Epithelial cell of proximal tubule (primary cell): ENCODE measurements around the gene TMEM151B. TPM values are rescaled to one million over a fixed set of nuclear protein-coding genes. Genes with fewer than 3 reads are reported as not detected.

Experiments
- DNase-seq: peaks from one replicate; pipeline ENCODE4 v3.0.0-alpha.2; 2011; ENCODE audit warnings: low read depth
- H3K4me3 ChIP-seq: 2 replicates; pipeline ENCODE4 v1.5.1; 2011; ENCODE audit warnings: low read depth, mild to moderate bottlenecking, low read length
- CTCF ChIP-seq: conservative IDR thresholded peaks from 2 replicates; pipeline ENCODE4 v1.5.1; 2012; ENCODE audit warnings: low read depth, mild to moderate bottlenecking, low read length
- total RNA-seq: library from RNA; depleted of rRNA; stranded (reverse); fragments of >200 nt; gene quantifications from 2 replicates; pipeline ENCODE4 v1.2.3, GENCODE V29; 2015

TMEM151B gene
- total RNA-seq, 1 donor from 2014 or later: not detected

- no peak for TF ChIP-seq CTCF
Observed at GRCh38 chr6:44352259-44352658, 82.0 kb downstream of the TMEM151B start.

GRCh38 chr6:44353336-44353735, 83.1 kb downstream of the TMEM151B start:
- H3K4me3 ChIP-seq: no peak overlapping the region
- TF ChIP-seq CTCF: no peak
- DNase-seq: no peak

More at GRCh38 chr6:44352259-44352658, 82.0 kb downstream of the TMEM151B start:
- DNase-seq: no peak
- no peak overlapping the region for H3K4me3 ChIP-seq

- no peak for DNase-seq
- H3K4me3 ChIP-seq: no peak overlapping the region
- no peak for TF ChIP-seq CTCF
Observed at GRCh38 chr6:44355640-44356039, 85.4 kb downstream of the TMEM151B start.

GRCh38 chr6:44356487-44356886, 86.2 kb downstream of the TMEM151B start:
- H3K4me3 ChIP-seq: no peak overlapping the region
- DNase-seq: no peak
- no peak for TF ChIP-seq CTCF

Other genes starting within 250 kb of the TMEM151B start
- gene MRPL14, start 143.0 kb upstream of the TMEM151B start, total RNA-seq: 95.5 and 167 TPM in 2 replicates
- gene TMEM63B, start 142.9 kb upstream of the TMEM151B start, total RNA-seq: 35.2 and 47.9 TPM in 2 replicates
- not detected in 2 replicates for gene CAPN11, start 111.6 kb upstream of the TMEM151B start, total RNA-seq
- gene MYMX, start 53.5 kb upstream of the TMEM151B start, total RNA-seq: not detected in 2 replicates
- gene SLC29A1, start 46.9 kb upstream of the TMEM151B start, total RNA-seq: 47.6 and 78.6 TPM in 2 replicates
- 1,541 and 1,680 TPM in 2 replicates for gene HSP90AB1, start 23.3 kb upstream of the TMEM151B start, total RNA-seq
- 70.9 and 76.8 TPM in 2 replicates for gene SLC35B2, start 12.9 kb upstream of the TMEM151B start, total RNA-seq
- gene NFKBIE, start 4.9 kb upstream of the TMEM151B start, total RNA-seq: 61.6 and 131 TPM in 2 replicates
- 10.4 and 17.6 TPM in 2 replicates for gene AARS2, start 42.9 kb downstream of the TMEM151B start, total RNA-seq
- not detected in 2 replicates for gene SPATS1, start 72.2 kb downstream of the TMEM151B start, total RNA-seq
- gene CDC5L, start 117.3 kb downstream of the TMEM151B start, total RNA-seq: 25.4 and 25.9 TPM in 2 replicates